Lower lobe of right lung (tissue), 2 donors: ENCODE results near the gene OSTF1. TPM values are rescaled to one million over a fixed set of nuclear protein-coding genes. Genes with fewer than 3 reads are reported as not detected.

Experiments
- ATAC-seq, 2 donors: fragments of 200-7000 bp; cut with Tn5 transposase; one replicate each; pipeline ENCODE4 v1.9.1; 2020 to 2022; ENCODE audit warnings: mild to moderate bottlenecking in 2 of 2, moderate library complexity in 2 of 2
- DNase-seq: peaks from one replicate; pipeline ENCODE4 v3.0.0-alpha.2; 2020
- H3K27ac ChIP-seq: fragments of 200-600 bp; one replicate; pipeline ENCODE4 v1.8.0; 2022
- H3K27me3 ChIP-seq: fragments of 200-600 bp; one replicate; pipeline ENCODE4 v1.8.0; 2022; ENCODE audit warnings: low read depth
- H3K36me3 ChIP-seq: fragments of 200-600 bp; one replicate; pipeline ENCODE4 v1.8.0; 2022; ENCODE audit warnings: mild to moderate bottlenecking
- H3K4me1 ChIP-seq: fragments of 200-600 bp; one replicate; pipeline ENCODE4 v1.8.0; 2022
- H3K4me3 ChIP-seq: fragments of 200-600 bp; one replicate; pipeline ENCODE4 v1.8.0; 2022; ENCODE audit warnings: mild to moderate bottlenecking
- H3K9me3 ChIP-seq: fragments of 200-600 bp; one replicate; pipeline ENCODE4 v1.8.0; 2022
- intact Hi-C: fragments of 100-400 bp; cut with DNase I; formaldehyde crosslinking; loops from one replicate; pipeline ENCODE4 v1.11.0; 2022
- total RNA-seq: library from RNA; stranded (reverse); fragmentation: NEBNext Ultra II Directional; extraction: Animal tissue kit (Norgen Biotek cat#: 25700); gene quantifications from one replicate; pipeline ENCODE4 v1.2.1, GENCODE V29; 2021
- TF ChIP-seq, protein P1 (sequence below): fragments of 200-600 bp; IDR thresholded peaks from one replicate; pipeline ENCODE4 v1.8.0; 2022; ENCODE audit warnings: antibody characterized with exemption, mild to moderate bottlenecking
- donor health status: DM: no; HTN: yes; CAD: no; lungs with severe emphysema.

Gene OSTF1
- total RNA-seq, 1 donor from 2014 or later, result 91.2 TPM

DNA sequence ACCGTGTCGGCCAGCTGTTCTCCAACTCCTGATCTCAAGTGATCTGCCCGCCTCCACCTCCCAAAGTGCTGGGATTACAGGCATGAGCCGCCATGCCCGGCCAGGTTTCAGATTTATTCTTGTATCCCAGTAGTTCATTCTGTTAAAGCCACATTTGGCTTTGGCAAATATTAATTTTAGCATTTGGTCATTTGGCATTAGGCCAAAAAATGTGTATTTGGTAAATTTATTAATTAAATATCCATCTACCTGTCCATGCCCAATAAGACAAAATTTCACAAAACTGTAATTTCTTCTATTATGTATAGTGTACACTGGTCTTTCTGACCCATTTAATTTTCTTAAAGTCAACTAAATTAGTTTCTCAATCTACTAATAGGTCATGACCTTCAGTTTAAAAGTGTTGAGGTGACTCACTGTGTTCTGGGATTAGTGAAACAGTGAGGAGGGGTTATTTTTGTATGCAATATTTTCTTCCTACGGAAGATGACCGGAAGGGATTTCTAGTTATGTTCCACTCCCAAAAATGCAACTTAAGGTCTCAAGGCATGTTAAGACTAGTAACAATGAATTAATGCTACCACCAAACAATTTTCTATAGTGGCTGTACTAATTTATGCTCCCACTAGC, 21.0 kb downstream of the OSTF1 start:
- ATAC-seq (no peak), DNase-seq (no peak)
- Histone ChIP-seq H3K27ac (no peak overlapping the region), H3K27me3 (no peaks in the 10 kb centered on the region), H3K4me3 (no peak overlapping the region), H3K9me3 (no peaks in the 10 kb centered on the region), H3K36me3 (no peaks in the 10 kb centered on the region), H3K4me1 (peaks cover 57% of the 10 kb centered on the region)
- intact Hi-C loops, result no loop called here
- TF ChIP-seq, protein P1, sequence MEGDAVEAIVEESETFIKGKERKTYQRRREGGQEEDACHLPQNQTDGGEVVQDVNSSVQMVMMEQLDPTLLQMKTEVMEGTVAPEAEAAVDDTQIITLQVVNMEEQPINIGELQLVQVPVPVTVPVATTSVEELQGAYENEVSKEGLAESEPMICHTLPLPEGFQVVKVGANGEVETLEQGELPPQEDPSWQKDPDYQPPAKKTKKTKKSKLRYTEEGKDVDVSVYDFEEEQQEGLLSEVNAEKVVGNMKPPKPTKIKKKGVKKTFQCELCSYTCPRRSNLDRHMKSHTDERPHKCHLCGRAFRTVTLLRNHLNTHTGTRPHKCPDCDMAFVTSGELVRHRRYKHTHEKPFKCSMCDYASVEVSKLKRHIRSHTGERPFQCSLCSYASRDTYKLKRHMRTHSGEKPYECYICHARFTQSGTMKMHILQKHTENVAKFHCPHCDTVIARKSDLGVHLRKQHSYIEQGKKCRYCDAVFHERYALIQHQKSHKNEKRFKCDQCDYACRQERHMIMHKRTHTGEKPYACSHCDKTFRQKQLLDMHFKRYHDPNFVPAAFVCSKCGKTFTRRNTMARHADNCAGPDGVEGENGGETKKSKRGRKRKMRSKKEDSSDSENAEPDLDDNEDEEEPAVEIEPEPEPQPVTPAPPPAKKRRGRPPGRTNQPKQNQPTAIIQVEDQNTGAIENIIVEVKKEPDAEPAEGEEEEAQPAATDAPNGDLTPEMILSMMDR, result no peak

DNA sequence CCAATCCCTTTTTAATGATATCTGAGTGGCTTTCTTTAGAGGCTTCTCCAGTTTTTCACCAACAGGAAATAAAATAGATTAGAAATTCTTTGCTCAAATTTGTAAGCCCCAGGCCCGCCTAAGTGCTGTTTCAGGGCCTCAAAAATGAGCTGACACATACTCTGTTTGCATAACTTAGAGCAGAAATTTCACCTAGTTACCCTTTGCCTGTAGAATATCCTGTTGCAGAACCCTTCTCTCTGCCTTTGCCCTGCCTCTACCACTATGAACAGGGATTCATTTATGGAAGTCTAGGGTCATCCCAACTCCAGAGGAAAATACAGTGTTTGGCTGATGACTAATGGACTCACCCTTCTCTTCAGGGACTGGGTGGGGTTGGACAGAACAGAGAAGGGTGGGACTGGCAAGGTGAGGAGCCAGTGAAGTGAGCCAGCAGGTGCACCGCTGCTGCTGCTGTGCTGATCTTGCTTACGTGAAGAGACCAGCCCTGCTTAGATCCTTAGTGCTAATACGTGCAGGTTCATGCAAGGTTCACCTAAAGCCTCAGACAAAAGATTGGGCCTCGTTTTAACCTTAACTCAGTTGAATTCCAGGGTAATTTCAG, 22.8 kb downstream of the OSTF1 start:
- Histone ChIP-seq H3K4me3 (no peak overlapping the region), H3K27ac (no peak overlapping the region), H3K4me1 (peaks cover 44% of the 10 kb centered on the region), H3K9me3 (no peaks in the 10 kb centered on the region), H3K27me3 (no peaks in the 10 kb centered on the region), H3K36me3 (no peaks in the 10 kb centered on the region)
- DNase-seq, result no peak
- ATAC-seq, result peak; percentile 66 to 79
- intact Hi-C loops, result no loop called here
- TF ChIP-seq, protein P1, result no peak

DNA sequence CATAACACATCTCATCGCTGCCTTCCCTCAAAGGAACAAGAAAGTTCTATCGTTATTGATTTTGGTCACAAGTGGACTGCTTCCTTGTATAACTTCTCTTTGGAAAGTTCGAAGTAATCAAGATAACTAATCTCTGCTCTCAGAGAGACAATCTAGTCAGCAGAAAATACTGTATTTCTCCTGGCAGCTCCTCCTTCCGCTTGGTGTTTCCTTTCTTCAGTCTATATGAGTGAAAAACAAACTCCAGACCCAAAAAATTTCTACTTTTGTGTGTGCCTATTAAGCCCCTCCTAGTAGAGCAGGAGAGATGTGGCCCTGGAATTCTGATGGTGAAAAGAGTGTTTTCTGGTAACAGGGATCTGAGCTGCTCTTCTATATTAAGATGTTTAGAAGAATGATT, 24.5 kb downstream of the OSTF1 start:
- DNase-seq (no peak), ATAC-seq (no peak)
- intact Hi-C loops, result no loop called here
- Histone ChIP-seq H3K27ac (no peak overlapping the region), H3K4me1 (peaks cover 50% of the 10 kb centered on the region), H3K27me3 (no peaks in the 10 kb centered on the region), H3K4me3 (no peak overlapping the region), H3K9me3 (no peaks in the 10 kb centered on the region), H3K36me3 (peaks cover 3% of the 10 kb centered on the region)
- TF ChIP-seq, protein P1, result no peak

DNA sequence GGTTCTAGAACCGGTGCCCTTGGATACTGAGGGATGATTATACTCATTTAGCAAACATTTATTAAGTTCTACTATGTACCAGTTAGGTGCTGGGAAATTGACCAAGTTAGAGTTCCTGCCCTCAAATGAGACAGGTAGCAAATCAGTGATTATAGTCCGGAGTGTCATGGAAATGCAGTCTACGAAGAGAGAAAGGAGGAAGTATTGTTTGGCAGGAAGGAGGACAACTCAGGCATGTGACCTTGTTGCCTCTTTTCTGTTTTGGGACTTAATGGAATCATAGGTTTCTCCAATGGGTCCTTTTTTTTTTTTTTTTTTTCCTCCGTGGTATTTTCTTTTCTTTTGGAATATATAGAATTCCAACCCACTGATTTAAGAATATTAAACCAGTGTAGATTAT, 28.0 kb downstream of the OSTF1 start:
- Histone ChIP-seq H3K27ac (no peak overlapping the region), H3K4me3 (no peak overlapping the region), H3K36me3 (peaks cover 23% of the 10 kb centered on the region), H3K4me1 (peaks cover 31% of the 10 kb centered on the region), H3K27me3 (no peaks in the 10 kb centered on the region), H3K9me3 (no peaks in the 10 kb centered on the region)
- TF ChIP-seq, protein P1, result no peak
- DNase-seq (no peak), ATAC-seq (no peak)
- intact Hi-C loops, result no loop called here

DNA sequence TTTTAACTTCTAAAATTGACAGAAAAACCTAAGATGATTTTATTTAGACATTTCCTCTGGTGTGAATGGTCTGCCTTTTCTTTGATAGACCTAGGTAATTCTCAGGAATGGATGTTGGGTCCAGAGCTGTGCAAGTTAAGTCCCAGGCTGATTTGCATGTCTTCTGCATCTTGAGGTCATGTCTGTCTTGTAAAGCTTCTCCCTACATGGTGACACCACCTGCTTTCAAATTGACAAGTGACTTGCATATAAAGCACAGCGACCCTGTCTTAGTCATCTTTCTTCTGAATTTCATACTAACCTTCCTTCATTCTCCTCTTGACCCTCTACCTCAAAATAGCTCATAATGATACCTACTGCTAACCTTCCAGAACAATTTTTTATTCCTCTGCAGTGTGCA, 29.2 kb downstream of the OSTF1 start:
- DNase-seq (no peak), ATAC-seq (no peak)
- Histone ChIP-seq H3K4me1 (peaks cover 22% of the 10 kb centered on the region), H3K9me3 (no peaks in the 10 kb centered on the region), H3K4me3 (no peak overlapping the region), H3K27me3 (no peaks in the 10 kb centered on the region), H3K36me3 (peaks cover 31% of the 10 kb centered on the region), H3K27ac (no peak overlapping the region)
- intact Hi-C loops, result no loop called here
- TF ChIP-seq, protein P1, result no peak
